Measurements from ENCODE around the gene GFRA1. TPM values are rescaled to one million over a fixed set of nuclear protein-coding genes. Genes with fewer than 3 reads are reported as not detected.

GFRA1 gene
- total and polyA plus RNA-seq, 2 donors (not counting 1 experiment from before 2014, with no cell fraction given), result not detected

GRCh38 chr10:116271593-116272439 lies 1.2 kb downstream of the GFRA1 start:
- no peaks in the 10 kb centered on the region for H3K79me2 ChIP-seq (ENCODE audit: control insufficient read depth, insufficient read depth, low read length)
- TF ChIP-seq EZH2 (IDR thresholded peaks at IDR 0.05; ENCODE audit: borderline replicate concordance, insufficient read depth, low read depth, low read length, poor library complexity, severe bottlenecking) (no peak), CTCF (IDR thresholded peaks at IDR 0.05) (no peak)
- Mint-ChIP-seq H3K27ac (no peak overlapping the region), H3K4me1 (peaks cover 9% of the 10 kb centered on the region), H3K27me3 (peaks cover 58% of the 10 kb centered on the region), H3K4me3 (no peak overlapping the region), H3K9me3 (ENCODE audit: insufficient read depth) (no peaks in the 10 kb centered on the region)
- H3K27ac ChIP-seq (ENCODE audit: low read length in 2 of 2), result no peak overlapping the region
- peak overlapping the region; percentile 19 for H3K4me2 ChIP-seq (replicated peaks; ENCODE audit: low read depth, low read length, poor library complexity, severe bottlenecking)
- DNase-seq, result no peak
- H3K36me3 ChIP-seq (replicated peaks in 1 of 2; ENCODE audit: control extremely low read depth in 1 of 2, control insufficient read depth in 1 of 2, extremely low read depth in 1 of 2, insufficient read depth in 2 of 2, low read length in 1 of 2), result no peaks in the 10 kb centered on the region
- no peak overlapping the region for H3K9ac ChIP-seq (ENCODE audit: low read length)
- 4% methylated on average over 53 of the region's 64 CpGs for WGBS (ENCODE audit: insufficient coverage)
- intact Hi-C loops (cut with micrococcal nuclease), result no loop called here
- no peak overlapping the region for H2AFZ ChIP-seq (ENCODE audit: insufficient read depth, low read depth, low read length, poor library complexity, severe bottlenecking)
- no peak overlapping the region for H3K4me3 ChIP-seq (ENCODE audit: control extremely low read depth in 1 of 5, extremely low read depth in 1 of 5, insufficient read depth in 1 of 5, low read depth in 2 of 5, low read length in 4 of 5)
- ATAC-seq (ENCODE audit: low read depth), result no peak
- ChIA-PET POLR2A (no interaction called here), CTCF (no interaction called here)
- peaks cover 0 to 11% (median 0%) of the 10 kb centered on the region in 3 donors for H3K9me3 ChIP-seq (ENCODE audit: control extremely low read depth in 1 of 3, control insufficient read depth in 2 of 3, insufficient read depth in 1 of 3, low read length in 2 of 3)
- no peaks in the 10 kb centered on the region for H4K20me1 ChIP-seq (ENCODE audit: control insufficient read depth, insufficient read depth, low read length, poor library complexity, severe bottlenecking)
- H3K27me3 ChIP-seq (replicated peaks in 1 of 4; ENCODE audit: control extremely low read depth in 1 of 4, control insufficient read depth in 3 of 4, insufficient read depth in 4 of 4, low read length in 3 of 4), result peaks cover 0 to 47% (median 12%) of the 10 kb centered on the region in 4 experiments
- H3K4me1 ChIP-seq (ENCODE audit: control insufficient read depth in 2 of 2, insufficient read depth in 2 of 2, low read length in 2 of 2), result peaks cover 0 to 7% of the 10 kb centered on the region in 2 donors

Measured in B cell (primary cell).